ENCODE results near the gene HMOX1. TPM values are rescaled to one million over a fixed set of nuclear protein-coding genes. Genes with fewer than 3 reads are reported as not detected.

HMOX1 gene
- total and polyA plus RNA-seq, 2 of the 13 experiments (the other 11 are each of a cell fraction or from before 2014, with no cell fraction given): 53.6 to 67.4 TPM

- TF ChIP-seq ZBTB40 (IDR thresholded peaks at IDR 0.05) (no peak), ZBTB40 (CRISPR knock-in tag; IDR thresholded peaks at IDR 0.05) (no peak; the same call in 1 of the 2 replicates), ZNF572 (CRISPR knock-in tag; IDR thresholded peaks at IDR 0.05) (no peak), SP5 (CRISPR knock-in tag; IDR thresholded peaks at IDR 0.05; ENCODE audit: borderline replicate concordance, low read depth) (peak; percentile 38; the same call in 1 of the 2 replicates), RBFOX2 (IDR thresholded peaks at IDR 0.05; ENCODE audit: low read depth, low read length) (peak; percentile 69), MEIS2 (CRISPR knock-in tag; IDR thresholded peaks at IDR 0.05) (0 out of 2 replicates have a peak, but pooled peaks have one; percentile 35), FOXM1 (CRISPR knock-in tag; IDR thresholded peaks at IDR 0.05) (no peak), ZNF75D (CRISPR knock-in tag; IDR thresholded peaks at IDR 0.05; ENCODE audit: borderline replicate concordance) (no peak), ZNF136 (CRISPR knock-in tag; IDR thresholded peaks at IDR 0.05; ENCODE audit: low read depth) (peak; percentile 60; the same call in 1 of the 2 replicates), NFIB (CRISPR knock-in tag; IDR thresholded peaks at IDR 0.05; ENCODE audit: borderline replicate concordance) (no peak), PCBP2 (optimal IDR thresholded peaks at IDR 0.05; ENCODE audit: low read depth, low read length, poor library complexity, severe bottlenecking) (no peak), ZNF570 (CRISPR knock-in tag; IDR thresholded peaks at IDR 0.05; ENCODE audit: borderline replicate concordance) (no peak), ZXDC (CRISPR knock-in tag; IDR thresholded peaks at IDR 0.05) (no peak; the same call in 1 of the 2 replicates), ZNF563 (CRISPR knock-in tag; IDR thresholded peaks at IDR 0.05) (no peak; the same call in 1 of the 2 replicates), PREB (CRISPR knock-in tag; IDR thresholded peaks at IDR 0.05) (no peak), MATR3 (CRISPR knock-in tag; IDR thresholded peaks at IDR 0.05) (no peak), ZNF768 (CRISPR knock-in tag; IDR thresholded peaks at IDR 0.05) (no peak; the same call in 1 of the 2 replicates)
These were observed 19.0 kb downstream of the HMOX1 start, which contains the start of gene MCM5 (continued) for GRCh38 chr22:35399678-35400500.
